ENCODE measurements around the gene PDE4D. TPM values are rescaled to one million over a fixed set of nuclear protein-coding genes. Genes with fewer than 3 reads are reported as not detected.

PDE4D gene
- total RNA-seq, 1 donor from 2014 or later = 81.0 TPM

- intact Hi-C loops (cut with micrococcal nuclease) = no loop called here
Measured at GRCh38 chr5:59532979-59533729, 360.4 kb downstream of the PDE4D start.

DNA sequence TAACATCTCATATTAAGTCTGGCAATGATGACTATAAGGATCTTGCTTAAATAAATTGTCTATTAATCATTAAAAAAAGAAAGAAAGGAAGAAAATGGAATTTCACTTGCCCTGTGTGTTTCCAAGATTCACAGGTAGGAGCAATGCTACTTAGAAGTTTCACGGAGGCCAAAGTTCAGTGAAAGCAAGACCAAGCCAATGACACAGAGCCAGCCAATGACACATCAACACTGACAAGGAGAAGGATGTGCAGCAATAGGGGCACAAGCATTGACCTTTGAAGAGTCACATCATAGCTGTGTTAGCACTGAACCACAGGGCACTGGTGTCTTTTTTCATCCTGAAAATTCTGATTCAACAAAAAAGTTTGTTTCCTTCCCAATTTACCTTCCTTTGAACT is 364.3 kb downstream of the PDE4D start:
- intact Hi-C loops (cut with micrococcal nuclease) = no loop called here

DNA sequence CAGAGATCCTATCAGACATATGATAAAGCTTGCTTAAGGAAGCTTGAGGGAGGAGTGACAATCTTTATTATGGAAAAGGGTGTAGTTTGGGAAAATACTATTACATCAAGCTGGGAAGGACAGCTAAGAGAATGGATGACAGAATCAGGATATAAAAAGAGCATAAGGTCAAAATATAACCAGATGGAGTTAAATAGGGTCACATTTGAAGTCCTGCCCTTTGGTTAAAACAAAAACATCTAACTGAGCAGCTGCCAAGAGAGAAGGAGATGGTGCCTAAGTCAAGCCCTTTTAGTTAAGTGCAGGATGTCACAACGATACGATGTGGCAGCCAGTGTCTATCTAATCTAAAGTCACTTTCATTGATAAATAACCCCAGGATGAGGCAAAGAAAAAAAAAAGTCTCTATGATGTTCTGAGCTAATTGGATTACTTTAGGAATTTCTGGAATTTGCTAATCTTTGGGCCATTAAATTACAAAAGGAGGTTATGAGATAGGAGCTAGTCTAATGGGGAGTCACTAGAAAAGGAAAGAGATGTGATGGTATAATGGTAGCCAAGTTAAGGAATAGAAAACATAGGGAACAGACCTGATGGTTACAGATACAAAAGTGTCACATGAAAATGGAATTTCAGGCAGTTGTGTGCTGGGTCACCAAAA is 365.2 kb downstream of the PDE4D start:
- intact Hi-C loops (cut with micrococcal nuclease) = no loop called here

GRCh38 chr5:59525957-59526356 is 367.6 kb downstream of the PDE4D start:
- intact Hi-C loops (cut with micrococcal nuclease) = no loop called here

DNA sequence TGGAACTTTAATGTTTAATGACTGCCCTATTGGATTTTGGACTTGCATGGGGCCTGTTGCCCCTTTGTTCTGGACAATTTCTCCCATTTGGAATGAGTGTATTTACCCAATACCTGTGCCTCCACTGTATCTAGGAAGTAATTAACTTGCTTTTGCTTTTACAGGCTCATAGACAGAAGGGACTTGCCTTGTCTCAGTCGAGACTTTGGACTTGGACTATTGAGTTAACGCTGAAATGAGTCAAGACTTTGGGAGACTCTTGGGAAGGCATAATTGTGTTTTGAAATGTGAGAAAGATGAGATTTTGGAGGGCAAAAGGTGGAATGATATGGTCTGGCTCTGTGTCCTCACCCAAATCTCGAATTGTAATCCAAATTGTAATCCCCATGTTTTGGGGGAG is 368.2 kb downstream of the PDE4D start:
- intact Hi-C loops (cut with micrococcal nuclease) = no loop called here

DNA sequence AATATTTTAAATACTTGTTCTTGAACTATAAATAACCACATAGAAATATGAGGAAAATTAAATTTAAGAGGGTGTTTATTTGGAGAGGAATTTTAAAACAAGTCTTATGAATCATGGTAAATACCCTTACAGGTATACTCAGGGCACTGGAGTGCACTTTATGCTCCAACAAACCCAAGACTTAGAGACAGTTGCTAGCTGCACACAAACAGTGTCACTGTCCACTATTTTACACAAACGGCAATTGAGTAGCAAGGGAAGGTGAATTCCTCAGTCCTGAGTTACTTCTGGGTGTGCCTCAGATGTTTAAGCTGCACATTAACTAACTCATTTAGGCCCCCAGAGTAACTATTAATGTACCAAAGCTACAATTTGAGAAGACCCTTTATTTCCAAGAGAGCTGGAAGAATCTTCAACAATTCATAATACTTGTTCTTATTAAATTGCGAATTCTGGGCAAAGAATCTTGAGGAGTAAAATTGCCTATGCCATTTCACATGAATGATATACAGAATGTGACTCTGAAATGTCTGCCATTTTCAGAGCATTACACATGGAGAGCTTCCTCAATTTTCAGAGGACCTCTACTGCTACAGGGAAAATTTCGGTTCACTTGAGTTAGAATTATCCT is 371.2 kb downstream of the PDE4D start:
- intact Hi-C loops (cut with micrococcal nuclease) = no loop called here

GRCh38 chr5:59521476-59521875 is 372.1 kb downstream of the PDE4D start:
- intact Hi-C loops (cut with micrococcal nuclease) = no loop called here

DNA sequence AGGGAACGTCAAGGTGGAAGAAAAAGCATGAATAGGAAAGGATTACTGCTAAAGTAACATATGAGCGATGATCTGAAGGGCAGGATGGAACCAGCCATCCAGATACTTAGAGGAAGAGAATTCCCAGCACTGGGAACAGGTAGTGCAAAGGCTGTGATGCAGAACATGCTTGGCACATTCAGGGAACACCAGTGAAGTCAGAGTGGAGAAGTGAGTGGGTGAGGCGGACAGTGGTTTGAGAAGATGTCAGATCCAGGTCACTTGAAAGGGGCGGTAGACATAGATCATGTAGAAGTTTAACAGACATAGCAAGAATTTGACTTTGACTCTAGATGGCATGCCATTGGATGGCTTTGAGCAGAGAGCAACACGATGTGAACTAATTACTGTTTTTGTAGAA is 374.2 kb downstream of the PDE4D start:
- intact Hi-C loops (cut with micrococcal nuclease) = no loop called here

GRCh38 chr5:59517926-59518585 is 375.5 kb downstream of the PDE4D start:
- intact Hi-C loops (cut with micrococcal nuclease) = no loop called here

- intact Hi-C loops (cut with micrococcal nuclease) = no loop called here
Measured at GRCh38 chr5:59516161-59516560, 377.4 kb downstream of the PDE4D start.

DNA sequence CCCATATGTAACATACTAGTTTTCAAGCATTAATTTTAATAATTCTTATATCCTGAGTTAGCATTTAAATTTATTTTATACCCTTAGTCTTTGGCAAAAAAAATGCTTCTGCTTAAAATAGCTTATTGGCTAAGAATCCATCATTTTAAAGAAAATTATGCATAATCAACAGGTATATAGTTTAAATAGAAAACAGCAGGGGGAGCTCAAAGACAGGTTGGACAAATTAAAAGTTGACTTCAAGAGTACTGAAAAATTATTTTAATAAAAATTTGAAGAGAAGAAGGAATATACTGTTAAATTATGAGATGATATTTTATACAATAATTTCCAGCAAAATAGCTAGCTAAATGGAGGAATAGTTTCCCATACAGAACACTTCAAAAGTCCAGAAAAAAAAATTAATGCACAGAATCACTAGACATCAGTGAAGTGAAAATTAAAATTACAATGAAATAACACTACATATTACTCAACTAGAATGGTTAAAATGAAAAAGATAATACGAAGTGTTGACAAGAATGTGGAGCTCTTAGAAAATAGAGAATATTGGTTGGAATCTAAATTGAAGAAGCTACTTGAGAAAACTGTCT is 387.1 kb downstream of the PDE4D start:
- intact Hi-C loops (cut with micrococcal nuclease) = loop anchor here (1.0 to 5.0 kb wide), 5 partner anchors 86 to 294 kb away; no protein-coding TSS in a partner anchor

GRCh38 chr5:59504043-59504442 is 389.5 kb downstream of the PDE4D start:
- intact Hi-C loops (cut with micrococcal nuclease) = no loop called here

- intact Hi-C loops (cut with micrococcal nuclease) = no loop called here
Measured at GRCh38 chr5:59503220-59503619, 390.3 kb downstream of the PDE4D start.

DNA sequence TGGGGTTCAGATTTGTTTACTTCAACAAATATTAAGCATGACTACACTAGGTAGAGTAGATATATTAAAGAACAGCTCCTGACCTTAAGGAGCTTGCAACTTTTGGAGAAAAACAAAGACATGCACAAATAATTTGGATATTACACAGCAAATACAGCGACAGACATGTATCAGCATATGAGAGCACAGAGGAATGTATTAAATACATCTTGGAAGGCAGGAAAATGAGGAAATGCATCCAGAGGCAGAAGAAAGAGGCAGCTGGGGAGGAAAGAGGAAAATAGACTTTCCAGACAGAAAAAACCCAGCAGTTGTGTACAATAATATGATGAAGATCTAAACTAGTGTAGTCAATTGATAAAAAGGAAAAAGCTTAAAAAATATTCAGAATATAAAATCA is 392.2 kb downstream of the PDE4D start:
- intact Hi-C loops (cut with micrococcal nuclease) = no loop called here

DNA sequence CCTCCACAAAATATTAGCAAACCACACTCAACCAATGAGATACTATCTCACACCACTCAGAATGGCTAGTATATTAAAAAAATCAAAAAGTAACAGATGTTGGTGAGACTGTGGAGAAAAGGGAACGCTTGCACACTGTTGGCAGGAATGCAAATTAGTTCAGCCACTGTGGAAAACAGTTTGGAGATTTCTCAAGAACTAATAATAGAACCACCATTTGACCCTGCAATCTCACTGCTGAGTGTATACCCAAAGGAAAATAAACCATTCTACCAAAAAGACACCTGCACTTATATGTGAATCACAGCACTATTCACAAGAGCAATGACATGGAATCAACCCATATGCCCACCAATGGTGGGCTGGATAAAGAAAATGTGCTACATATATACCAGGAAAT is 393.5 kb downstream of the PDE4D start:
- intact Hi-C loops (cut with micrococcal nuclease) = no loop called here

- intact Hi-C loops (cut with micrococcal nuclease) = loop anchor here (2.0 kb wide), 2 partner anchors 106 to 308 kb away; no protein-coding TSS in a partner anchor
Measured at GRCh38 chr5:59497207-59497606, 396.3 kb downstream of the PDE4D start.

GRCh38 chr5:59496524-59497134 is 396.9 kb downstream of the PDE4D start:
- intact Hi-C loops (cut with micrococcal nuclease) = loop anchor here (2.0 kb wide), 2 partner anchors 106 to 308 kb away; no protein-coding TSS in a partner anchor

DNA sequence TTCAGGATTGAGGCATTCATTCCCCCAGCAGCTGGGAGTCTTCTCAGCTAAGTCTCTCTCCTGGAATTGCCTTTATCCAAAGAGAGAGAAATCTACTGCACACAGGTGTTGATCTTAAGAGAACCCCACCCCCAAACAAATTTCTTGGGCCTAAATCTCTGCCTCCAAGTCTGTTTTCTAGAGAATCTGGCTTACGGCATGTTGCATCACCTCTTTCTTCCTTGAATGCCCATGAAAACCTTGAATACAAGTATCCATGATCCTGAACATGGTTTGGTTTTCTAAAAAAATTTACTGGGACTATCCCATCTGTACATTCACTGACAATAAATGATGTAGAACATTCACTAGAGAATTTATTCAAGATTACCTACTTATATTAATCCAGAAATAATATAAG is 401.6 kb downstream of the PDE4D start:
- intact Hi-C loops (cut with micrococcal nuclease) = no loop called here

DNA sequence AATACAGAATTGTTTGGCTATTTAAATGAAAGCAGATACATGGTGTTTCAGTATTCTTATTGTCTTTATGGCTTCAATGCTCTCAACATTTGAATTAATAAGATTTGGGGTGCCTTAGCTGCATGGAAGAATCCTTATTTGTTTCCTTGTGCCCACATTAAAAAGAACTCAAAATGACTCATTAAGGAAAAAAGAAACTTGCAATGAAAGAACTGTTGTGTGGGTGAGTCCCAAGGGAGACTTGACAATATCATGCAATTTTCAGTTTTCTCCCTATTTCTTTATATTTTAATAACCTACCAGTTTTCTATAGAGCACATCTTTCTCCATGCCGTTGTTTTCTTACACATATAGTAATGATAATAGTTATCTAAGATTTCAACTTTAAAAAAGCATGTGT is 404.0 kb downstream of the PDE4D start:
- intact Hi-C loops (cut with micrococcal nuclease) = no loop called here

DNA sequence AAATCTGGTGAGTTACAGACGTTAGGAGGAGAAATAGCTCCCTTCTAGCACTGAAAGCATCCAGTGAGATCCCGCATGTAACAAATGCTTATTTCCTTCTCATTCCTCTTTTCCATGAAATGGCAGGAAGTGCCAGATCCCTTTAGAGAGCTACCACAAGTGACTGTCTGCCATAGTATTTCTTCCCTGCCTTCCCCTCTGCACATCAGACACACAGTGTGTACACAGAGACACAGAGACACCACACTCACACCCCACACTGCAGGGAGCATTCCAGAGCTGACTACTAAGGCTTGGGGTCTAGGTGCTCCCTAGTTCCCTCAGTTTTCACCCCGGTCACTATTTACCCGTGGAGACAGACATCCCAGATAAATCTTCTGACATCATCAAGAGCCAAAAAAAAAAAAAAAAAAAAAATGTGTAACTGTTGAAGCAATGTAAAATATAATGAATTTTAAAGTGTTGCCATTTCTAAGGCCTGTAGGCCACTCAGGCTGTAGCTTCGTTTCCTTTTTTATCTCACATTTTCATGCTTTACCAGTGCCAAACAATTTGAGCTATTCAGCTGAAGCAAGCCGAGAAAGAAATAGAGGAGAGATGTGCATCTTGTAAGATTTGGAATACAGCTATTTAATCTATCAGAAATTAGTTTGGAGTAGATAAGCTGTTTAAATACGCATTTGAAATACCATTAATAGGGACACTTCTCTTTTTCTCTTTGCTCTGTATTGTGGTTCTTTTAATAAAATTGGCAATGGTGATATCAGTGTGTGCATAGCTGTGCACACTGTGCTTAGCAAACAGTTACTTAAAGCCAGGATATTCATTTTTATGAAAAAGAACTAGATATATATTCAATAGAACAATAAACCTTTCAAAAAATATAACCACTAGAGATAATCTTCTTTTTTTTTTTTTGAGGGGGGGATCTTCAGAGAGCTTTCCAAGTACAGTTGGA is 405.5 kb downstream of the PDE4D start:
- intact Hi-C loops (cut with micrococcal nuclease) = no loop called here
